ENCODE data around the gene SPRED2.

Gene SPRED2

GRCh38 chr2:65265671-65266045, 166.7 kb downstream of the SPRED2 start:
- DNase-seq: no peak

- DNase-seq: peak; percentile 66
These were observed 167.4 kb downstream of the SPRED2 start for GRCh38 chr2:65264821-65265670.

GRCh38 chr2:65263986-65264385, 168.4 kb downstream of the SPRED2 start:
- DNase-seq: no peak

- DNase-seq: no peak
These were observed 169.1 kb downstream of the SPRED2 start for GRCh38 chr2:65263262-65263661.

GRCh38 chr2:65261676-65262075, 170.7 kb downstream of the SPRED2 start:
- no peak for DNase-seq
